Measurements from ENCODE around the gene CPT1C. TPM values are rescaled to one million over a fixed set of nuclear protein-coding genes. Genes with fewer than 3 reads are reported as not detected.

The CPT1C gene
- total RNA-seq, 2 donors from 2014 or later, result 0.66 to 3.4 TPM

DNA sequence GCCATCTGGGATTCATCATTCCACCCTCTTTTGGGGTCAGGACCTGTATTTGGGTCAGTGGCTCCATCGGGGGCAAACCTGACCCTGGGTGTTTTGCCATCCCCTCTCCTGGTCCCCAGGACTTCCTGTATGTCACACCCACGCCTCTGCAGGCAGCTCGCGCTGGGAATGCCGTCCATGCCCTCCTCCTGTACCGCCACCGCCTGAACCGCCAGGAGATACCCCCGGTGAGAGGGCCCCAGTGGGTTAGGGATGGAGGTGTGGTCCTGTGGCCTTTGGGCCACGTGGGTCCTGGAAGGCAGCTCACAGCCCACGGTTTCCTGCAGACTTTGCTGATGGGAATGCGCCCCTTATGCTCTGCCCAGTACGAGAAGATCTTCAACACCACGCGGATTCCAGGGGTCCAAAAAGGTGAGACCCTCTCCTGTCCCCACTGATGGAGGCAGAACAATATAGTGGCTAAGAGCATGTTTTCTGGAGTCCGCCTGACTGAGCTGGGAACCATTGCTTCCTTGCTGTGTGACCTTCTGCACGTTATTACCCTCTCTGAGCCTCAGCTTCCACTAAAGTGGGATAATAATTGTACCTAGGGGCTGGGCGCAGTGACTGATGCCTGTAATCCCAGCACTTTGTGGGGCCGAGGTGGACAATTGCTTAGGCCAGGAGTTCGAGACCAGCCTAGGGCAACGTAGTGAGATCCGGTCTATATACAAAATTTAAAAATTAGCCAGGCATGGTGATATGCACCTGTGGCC lies 14.1 kb downstream of the CPT1C start:
- no peak for DNase-seq
- H3K27ac ChIP-seq, result no peak overlapping the region
- TF ChIP-seq POLR2A (IDR thresholded peaks at IDR 0.05), result no peak
- TF ChIP-seq, protein P1, sequence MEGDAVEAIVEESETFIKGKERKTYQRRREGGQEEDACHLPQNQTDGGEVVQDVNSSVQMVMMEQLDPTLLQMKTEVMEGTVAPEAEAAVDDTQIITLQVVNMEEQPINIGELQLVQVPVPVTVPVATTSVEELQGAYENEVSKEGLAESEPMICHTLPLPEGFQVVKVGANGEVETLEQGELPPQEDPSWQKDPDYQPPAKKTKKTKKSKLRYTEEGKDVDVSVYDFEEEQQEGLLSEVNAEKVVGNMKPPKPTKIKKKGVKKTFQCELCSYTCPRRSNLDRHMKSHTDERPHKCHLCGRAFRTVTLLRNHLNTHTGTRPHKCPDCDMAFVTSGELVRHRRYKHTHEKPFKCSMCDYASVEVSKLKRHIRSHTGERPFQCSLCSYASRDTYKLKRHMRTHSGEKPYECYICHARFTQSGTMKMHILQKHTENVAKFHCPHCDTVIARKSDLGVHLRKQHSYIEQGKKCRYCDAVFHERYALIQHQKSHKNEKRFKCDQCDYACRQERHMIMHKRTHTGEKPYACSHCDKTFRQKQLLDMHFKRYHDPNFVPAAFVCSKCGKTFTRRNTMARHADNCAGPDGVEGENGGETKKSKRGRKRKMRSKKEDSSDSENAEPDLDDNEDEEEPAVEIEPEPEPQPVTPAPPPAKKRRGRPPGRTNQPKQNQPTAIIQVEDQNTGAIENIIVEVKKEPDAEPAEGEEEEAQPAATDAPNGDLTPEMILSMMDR (IDR thresholded peaks at IDR 0.05), result no peak
- intact Hi-C loops (cut with DNase I), result no loop called here
- ATAC-seq, result no peak
- no peaks in the 10 kb centered on the region for H3K9me3 ChIP-seq
- WGBS, 2 donors, result 82 to 84% methylated on average over 16 to 22 of the region's 22 CpGs
- H3K36me3 ChIP-seq (replicated peaks in 1 of 2; ENCODE audit: insufficient read depth in 1 of 2, low read depth in 2 of 2), result no peaks in the 10 kb centered on the region
- no peak overlapping the region for H3K4me3 ChIP-seq
- no peaks in the 10 kb centered on the region for H3K4me1 ChIP-seq
- peaks cover 0 to 6% of the 10 kb centered on the region in 2 donors for H3K27me3 ChIP-seq

DNA sequence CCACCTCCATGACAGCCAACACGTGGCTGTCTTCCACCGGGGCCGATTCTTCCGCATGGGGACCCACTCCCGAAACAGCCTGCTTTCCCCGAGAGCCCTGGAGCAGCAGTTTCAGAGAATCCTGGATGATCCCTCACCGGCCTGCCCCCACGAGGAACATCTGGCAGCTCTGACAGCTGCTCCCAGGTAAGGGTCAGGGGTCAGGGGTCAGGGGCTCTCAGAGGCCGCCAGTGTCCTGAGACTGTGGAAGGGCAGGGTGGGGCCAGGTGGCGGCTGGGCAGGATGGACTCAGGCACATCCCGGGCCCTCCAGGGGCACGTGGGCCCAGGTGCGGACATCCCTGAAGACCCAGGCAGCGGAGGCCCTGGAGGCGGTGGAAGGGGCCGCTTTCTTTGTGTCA lies 15.0 kb downstream of the CPT1C start:
- ATAC-seq (no peak), DNase-seq (no peak)
- Histone ChIP-seq H3K4me1 (no peaks in the 10 kb centered on the region), H3K27ac (no peak overlapping the region), H3K27me3 (peaks cover 0 to 6% of the 10 kb centered on the region in 2 donors), H3K9me3 (no peaks in the 10 kb centered on the region), H3K36me3 (replicated peaks in 1 of 2; ENCODE audit: insufficient read depth in 1 of 2, low read depth in 2 of 2) (no peaks in the 10 kb centered on the region), H3K4me3 (no peak overlapping the region)
- 78 to 80% methylated on average over 6 to 16 of the region's 16 CpGs for WGBS, 2 donors
- TF ChIP-seq POLR2A (IDR thresholded peaks at IDR 0.05), result no peak
- TF ChIP-seq, protein P1 (IDR thresholded peaks at IDR 0.05), result no peak
- intact Hi-C loops (cut with DNase I), result no loop called here

DNA sequence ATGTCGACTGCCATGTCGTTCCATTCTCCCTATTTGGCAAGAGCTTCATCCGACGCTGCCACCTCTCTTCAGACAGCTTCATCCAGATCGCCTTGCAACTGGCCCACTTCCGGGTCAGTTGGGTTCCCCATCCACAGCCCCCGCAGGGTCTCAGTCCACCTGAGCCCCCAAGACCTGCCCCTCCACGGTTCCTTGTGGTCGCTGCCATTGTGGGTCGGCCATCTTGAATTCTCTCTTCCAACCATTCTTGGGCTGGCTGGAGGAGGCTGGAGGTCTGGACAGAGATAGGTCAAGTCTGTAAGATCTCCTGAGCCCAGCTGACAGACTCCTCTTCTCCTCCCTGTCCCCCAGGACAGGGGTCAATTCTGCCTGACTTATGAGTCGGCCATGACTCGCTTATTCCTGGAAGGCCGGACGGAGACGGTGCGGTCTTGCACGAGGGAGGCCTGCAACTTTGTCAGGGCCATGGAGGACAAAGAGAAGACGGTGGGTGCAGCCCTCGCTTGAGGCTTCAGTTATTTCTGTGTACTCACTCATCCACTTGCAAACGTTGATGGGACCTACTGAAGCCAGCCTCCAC lies 19.5 kb downstream of the CPT1C start:
- no peak overlapping the region for H3K4me3 ChIP-seq
- DNase-seq, result no peak

DNA sequence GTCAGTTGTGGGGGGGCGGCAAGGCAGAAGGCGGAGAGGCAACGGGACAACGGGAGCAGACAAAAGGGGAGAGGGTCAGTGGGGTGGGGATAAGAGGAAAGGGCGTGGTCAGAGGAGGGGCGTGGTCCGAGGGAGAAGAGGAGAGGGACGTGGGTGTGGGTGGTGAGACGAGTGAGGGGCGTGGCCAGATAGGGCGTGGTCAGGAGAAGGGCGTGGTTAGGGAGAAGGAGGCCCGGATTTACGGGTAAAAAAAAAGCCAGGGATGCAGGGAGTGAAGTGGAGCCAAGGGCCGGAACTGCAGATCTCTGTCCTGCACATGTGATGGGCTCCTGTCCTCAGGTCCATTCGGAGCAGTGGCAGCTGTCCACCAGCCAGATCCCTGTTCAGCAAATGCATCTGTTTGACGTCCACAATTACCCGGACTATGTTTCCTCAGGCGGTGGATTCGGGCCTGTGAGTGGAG lies 21.5 kb downstream of the CPT1C start:
- DNase-seq, result peak; percentile 32 to 48 (median 34)

More for the DNA sequence above, 19.5 kb downstream of the CPT1C start:
- H3K9me3 ChIP-seq, result no peaks in the 10 kb centered on the region
- H3K27me3 ChIP-seq, result no peaks in the 10 kb centered on the region
- H3K4me1 ChIP-seq, result no peaks in the 10 kb centered on the region
- intact Hi-C loops (cut with DNase I), result no loop called here
- H3K36me3 ChIP-seq (replicated peaks in 1 of 2; ENCODE audit: insufficient read depth in 1 of 2, low read depth in 2 of 2), result no peaks in the 10 kb centered on the region
- TF ChIP-seq, protein P1 (IDR thresholded peaks at IDR 0.05), result no peak
- no peak for TF ChIP-seq POLR2A (IDR thresholded peaks at IDR 0.05)
- H3K27ac ChIP-seq, result no peak overlapping the region
- no peak for ATAC-seq
- WGBS, 2 donors, result 82 to 85% methylated on average over 20 of the region's 20 CpGs

More for the DNA sequence above, 21.5 kb downstream of the CPT1C start:
- TF ChIP-seq POLR2A (IDR thresholded peaks at IDR 0.05), result no peak
- TF ChIP-seq, protein P1 (IDR thresholded peaks at IDR 0.05), result no peak
- no peaks in the 10 kb centered on the region for H3K27me3 ChIP-seq
- 53 to 61% methylated on average over 20 of the region's 20 CpGs for WGBS, 2 donors
- no peaks in the 10 kb centered on the region for H3K9me3 ChIP-seq
- no peaks in the 10 kb centered on the region for H3K36me3 ChIP-seq (replicated peaks in 1 of 2; ENCODE audit: insufficient read depth in 1 of 2, low read depth in 2 of 2)
- no peak overlapping the region for H3K4me3 ChIP-seq
- intact Hi-C loops (cut with DNase I), result no loop called here
- no peaks in the 10 kb centered on the region for H3K4me1 ChIP-seq
- no peak overlapping the region for H3K27ac ChIP-seq
- ATAC-seq, result peak; percentile 33

Measured in body of pancreas (tissue), 4 donors.